Frontal cortex (tissue), 4 donors: ENCODE measurements around the gene HSPA4L. TPM values are rescaled to one million over a fixed set of nuclear protein-coding genes. Genes with fewer than 3 reads are reported as not detected.

Source experiments
- DNase-seq, 2 donors: peaks; one replicate each; pipeline ENCODE4 v3.0.0; 2012; ENCODE audit warnings: low spot score in 2 of 2
- FAIRE-seq: peaks from 2 replicates; lab custom pipeline; 2012; peaks lifted over from hg19 to GRCh38; lab: Jason Lieb, UNC
- total RNA-seq: library from RNA; depleted of rRNA; stranded (reverse); fragments of >200 nt; gene quantifications from one replicate; pipeline ENCODE4 v1.2.3, GENCODE V29; 2014
- donor health status: control.
- donor health status: control.
- donor health status: control.

The HSPA4L gene
- total RNA-seq, 1 donor from 2014 or later, result 8.2 TPM

DNA sequence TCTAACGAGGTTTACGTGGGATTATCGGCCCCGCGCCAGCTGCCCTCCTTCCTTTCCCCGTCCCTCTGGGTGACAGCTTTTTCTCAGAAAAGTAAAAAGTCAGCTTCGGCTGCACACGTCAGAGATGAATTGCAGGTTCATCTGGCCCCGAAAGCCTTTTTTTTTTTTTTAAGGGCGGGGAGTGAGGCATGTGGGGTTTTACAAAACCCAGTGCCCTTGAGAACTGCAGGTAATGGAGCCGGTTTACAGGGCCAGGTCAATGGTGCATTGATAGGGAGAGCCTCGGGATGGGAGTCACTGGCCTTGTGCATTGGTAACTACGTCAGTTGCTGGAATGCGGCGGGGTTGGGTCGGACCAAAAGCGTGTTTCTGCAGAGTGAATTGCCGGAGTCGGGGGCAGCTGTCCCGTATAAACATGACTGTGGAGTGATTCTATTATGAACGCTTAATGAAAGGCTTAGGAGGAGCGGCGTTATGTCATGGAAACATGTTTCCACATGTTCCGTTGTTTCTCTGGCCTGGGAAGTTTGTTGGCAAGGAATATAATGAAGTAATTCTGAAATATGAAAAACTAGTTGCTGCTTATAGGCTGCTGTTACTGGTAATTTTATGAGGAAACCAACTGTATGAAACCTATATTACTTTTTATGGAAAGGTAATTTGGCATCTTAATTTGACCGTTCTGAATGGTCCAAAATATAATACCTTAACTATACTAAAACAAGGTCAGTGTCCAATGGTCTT is 1.1 kb downstream of the HSPA4L start:
- no peak for FAIRE-seq
- DNase-seq, result peak; percentile 27 to 53

DNA sequence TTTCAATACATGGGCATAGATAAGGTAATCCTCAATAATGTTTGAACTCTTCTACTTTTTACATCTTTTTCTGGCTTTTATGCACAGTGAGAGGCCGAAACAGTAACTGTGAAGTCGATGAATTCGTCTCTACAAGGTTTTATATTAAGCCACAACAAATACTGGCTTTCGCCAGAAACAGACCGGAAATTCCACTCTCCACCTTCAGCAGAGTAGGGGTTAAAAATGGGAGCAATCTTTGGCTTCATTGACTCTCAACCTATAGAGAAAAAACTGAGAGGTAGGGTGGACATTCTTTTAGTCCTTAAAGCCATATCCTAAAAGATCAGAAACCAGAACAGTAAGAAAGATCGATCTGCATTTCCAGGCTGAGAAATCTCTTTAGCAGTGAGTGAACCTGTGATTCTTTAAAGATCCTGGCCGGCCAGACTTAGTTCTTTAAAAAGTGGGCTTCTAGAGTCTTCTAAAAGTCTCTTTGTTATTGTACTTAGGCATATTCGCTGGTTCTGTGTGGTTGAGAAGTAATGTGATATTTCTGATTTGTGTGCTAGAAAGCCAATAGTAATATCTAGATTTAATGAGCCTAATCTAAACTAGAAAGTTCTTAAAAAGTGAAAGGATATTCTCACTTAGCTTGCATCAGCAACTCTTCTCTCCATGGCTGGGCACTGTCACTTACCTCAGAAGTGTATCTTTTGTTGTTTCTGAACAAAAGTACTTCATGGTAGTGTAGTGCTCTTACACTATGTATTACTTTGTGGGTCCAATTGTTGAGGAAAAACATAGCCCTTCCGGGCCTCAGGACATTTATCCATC is 2.0 kb downstream of the HSPA4L start:
- no peak for DNase-seq
- no peak for FAIRE-seq

- DNase-seq, result no peak
- no peak for FAIRE-seq
Observed at GRCh38 chr4:127788517-127788916, 6.4 kb downstream of the HSPA4L start.

DNA sequence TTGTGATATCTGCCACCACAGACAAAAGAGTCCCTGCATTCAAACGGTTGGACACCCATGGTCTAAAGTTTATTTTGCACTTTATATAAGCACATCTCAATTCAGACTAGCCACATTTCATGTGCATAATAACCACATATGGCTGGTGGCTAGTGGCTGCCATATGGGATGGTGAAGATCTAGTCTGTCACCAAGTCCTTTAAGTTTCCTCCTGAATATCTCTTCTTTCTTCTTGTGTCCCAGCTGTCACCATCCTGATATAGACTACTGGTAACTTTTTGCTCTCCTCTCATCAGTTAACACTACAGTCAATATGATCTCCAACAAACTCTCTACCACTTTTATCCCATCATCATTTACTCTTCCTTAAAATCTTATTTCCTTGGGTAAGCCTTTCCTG is 9.3 kb downstream of the HSPA4L start:
- DNase-seq (no peak), FAIRE-seq (no peak)

DNA sequence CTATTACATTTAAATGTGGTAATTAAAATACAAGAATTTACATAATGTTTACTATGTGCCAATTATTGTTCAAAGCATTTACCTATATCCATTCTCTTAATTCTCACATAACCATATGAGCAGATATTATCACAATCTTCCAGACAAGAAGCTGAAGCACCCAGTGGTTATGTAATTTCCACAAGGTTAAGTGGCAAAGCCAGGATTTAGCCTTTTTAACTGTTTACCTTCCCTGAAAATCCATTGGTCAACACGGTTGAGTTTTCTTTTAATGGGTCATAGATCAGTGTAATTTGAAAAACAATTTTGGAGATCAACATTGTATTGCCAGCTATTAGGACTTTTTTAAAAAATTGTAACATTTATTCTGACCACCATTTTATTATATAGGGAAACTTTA is 11.4 kb downstream of the HSPA4L start:
- no peak for FAIRE-seq
- DNase-seq, result no peak

- FAIRE-seq, result no peak
Observed at GRCh38 chr4:127799711-127800110, 17.6 kb downstream of the HSPA4L start.

GRCh38 chr4:127809173-127809800 is 27.2 kb downstream of the HSPA4L start:
- FAIRE-seq (no peak), DNase-seq (no peak)

More at GRCh38 chr4:127799711-127800110, 17.6 kb downstream of the HSPA4L start:
- no peak for DNase-seq

DNA sequence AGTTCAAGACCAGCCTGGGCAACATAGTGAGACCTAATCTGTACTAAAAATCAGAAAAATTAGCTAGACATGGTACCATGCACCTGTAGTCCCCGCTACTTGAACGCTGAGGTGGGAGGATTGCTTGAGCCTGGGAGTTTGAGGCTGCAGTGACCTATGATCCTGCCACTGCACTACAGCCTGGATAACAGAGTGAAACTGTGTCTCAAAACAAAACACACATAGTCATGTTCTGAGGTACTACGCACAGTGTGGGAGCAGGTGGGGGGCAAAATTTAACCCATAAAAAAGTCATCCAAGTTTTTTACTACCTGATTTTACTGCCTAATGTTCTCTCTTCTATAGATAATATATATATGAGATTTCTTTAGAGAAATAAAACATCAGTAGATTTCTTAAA is 28.4 kb downstream of the HSPA4L start:
- FAIRE-seq (no peak), DNase-seq (no peak)

DNA sequence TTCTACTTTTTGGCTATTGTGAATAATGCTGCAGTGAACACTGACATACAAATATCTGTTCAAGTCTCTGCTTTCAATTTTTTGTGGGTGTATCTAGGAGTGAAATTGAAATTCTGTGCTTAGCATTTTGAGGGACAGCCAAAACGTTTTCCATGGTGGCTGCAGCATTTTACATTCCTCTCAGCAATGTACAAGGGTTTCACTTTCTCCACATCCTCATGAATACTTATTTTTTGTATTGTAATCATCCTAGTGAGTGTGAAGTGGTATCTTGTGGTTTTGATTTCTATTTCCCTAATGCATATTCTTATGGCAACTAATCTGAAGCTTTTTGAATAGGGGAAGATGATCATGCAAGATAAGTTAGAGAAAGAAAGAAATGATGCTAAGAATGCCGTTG is 40.3 kb downstream of the HSPA4L start:
- DNase-seq (no peak), FAIRE-seq (no peak)

DNA sequence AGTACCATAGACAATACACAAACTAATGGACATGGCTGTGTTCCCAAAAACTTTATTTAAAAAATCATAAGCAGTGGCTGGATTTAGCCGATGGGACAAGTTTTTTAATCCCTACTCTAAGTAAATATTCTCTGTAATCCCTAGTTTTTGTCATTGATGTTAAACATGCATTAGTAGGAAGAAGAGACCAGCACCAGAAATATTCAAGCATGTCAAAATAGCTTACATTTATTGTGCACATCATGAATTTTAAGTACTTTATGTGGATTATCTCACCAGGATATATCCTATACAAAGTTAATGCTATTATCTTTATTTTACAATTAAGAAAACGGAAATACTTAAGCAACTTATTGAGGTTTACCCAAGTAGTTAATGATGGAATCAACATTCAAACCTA is 46.0 kb downstream of the HSPA4L start:
- no peak for FAIRE-seq
- DNase-seq, result no peak

DNA sequence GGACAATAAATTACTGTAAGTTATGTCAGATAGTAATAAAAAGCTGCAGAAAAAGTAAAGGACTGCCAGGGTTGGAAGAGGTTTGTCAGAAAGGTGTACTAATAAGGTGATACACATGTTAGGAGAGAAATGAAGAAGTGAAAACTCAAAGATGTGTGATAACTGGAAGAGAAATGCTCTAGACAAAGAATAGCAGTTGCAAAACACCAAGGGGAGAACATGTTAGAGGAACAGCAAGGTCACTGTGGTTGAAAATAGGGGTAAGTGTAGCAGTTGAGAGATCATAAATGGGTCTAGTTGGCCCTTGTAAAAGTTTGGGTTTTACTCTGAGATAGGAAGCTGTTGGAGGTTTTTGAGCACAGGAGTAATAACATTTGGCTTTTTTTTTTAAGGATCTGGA is 46.9 kb downstream of the HSPA4L start:
- FAIRE-seq, result no peak

GRCh38 chr4:127832585-127832984 is 50.5 kb downstream of the HSPA4L start:
- DNase-seq (no peak), FAIRE-seq (no peak)

More for the DNA sequence above, 46.9 kb downstream of the HSPA4L start:
- DNase-seq, result no peak

DNA sequence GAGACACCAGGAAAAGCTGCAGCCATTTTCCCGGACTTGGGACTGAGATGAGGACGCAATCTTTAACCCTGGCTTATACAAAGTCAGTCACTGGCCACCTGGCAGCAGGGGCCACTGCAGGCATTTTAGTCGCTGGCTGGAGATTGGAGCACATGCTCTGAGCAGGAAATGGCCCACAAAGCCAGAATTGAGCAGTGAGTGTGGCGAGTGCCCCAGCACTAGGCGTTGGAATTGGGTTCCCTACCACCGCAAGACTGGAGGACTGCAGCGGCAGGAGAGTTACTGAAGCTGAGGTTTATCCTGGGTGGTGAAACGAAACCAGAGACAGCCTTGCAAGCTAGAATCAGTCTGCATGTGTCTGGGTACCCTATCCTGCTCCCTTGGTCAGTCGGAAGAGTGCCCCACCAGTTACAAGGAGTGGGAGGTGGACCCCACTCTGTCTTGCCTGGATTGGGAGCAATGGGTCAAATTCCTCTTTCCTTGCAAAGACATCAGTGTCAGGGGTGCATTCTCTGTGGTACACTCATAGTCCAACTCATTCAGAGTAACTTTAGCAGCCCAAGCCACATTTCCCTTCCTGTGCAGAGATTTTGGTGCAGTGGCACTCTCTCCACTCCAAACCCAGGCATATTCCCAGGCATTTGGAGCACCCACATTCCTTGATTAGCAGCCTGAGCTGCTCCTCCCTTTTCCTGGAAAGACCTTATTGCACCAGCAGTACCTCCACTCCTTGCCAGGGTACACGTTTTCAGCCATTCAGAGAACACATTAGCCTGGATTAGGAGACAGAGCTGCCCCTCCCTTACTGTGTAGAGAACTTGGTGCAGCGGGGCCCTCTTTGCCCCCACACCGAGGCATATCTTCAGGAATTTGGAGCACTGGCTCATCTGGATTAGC is 61.8 kb downstream of the HSPA4L start:
- FAIRE-seq (no peak), DNase-seq (no peak)

DNA sequence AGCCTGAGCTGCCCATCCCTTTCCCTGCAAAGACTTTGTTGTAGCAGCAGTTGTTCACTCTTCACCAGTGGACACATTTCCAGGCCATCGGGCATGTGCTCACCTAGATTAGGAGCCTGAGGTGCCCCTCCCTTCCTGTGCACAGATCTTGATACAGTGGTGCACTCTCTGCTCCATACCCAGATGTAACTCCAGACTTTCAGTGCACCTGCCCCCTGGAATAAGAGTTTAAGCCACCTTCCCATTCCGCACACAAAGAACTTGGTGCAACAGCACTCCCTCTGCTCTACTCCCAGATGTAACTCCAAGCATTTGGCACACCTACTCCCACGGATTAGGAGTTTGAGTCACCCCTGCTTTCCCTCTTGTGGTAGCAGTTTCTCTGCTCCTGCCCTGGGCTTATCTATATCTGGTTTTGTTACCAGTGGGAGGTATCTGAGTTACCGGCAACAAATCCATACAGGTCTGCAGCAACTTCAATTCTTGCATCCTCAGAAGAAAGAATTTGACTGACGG is 62.5 kb downstream of the HSPA4L start:
- no peak for FAIRE-seq

DNA sequence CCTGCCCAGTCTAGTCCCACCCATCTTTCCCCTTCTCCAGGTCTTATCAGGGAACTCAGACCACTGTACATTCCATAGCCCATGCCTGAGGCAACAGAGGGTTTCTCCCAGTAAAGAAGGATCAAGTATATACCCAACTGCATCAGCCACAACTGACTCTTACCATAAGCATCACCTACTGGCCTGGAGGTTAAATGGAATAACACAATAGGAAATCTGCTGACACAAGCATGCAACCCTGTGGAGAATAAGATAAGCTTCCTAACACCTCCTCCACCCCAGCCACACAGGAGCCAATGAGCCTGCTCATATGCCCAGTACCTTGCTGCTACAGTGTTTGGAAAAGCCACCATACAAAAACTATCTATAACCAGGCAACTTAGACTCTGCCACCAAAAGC is 63.9 kb downstream of the HSPA4L start:
- no peak for DNase-seq
- FAIRE-seq, result no peak

More for the DNA sequence above, 62.5 kb downstream of the HSPA4L start:
- DNase-seq, result no peak

- no peak for FAIRE-seq
- DNase-seq, result no peak
Observed at GRCh38 chr4:127846765-127847164, 64.6 kb downstream of the HSPA4L start.

DNA sequence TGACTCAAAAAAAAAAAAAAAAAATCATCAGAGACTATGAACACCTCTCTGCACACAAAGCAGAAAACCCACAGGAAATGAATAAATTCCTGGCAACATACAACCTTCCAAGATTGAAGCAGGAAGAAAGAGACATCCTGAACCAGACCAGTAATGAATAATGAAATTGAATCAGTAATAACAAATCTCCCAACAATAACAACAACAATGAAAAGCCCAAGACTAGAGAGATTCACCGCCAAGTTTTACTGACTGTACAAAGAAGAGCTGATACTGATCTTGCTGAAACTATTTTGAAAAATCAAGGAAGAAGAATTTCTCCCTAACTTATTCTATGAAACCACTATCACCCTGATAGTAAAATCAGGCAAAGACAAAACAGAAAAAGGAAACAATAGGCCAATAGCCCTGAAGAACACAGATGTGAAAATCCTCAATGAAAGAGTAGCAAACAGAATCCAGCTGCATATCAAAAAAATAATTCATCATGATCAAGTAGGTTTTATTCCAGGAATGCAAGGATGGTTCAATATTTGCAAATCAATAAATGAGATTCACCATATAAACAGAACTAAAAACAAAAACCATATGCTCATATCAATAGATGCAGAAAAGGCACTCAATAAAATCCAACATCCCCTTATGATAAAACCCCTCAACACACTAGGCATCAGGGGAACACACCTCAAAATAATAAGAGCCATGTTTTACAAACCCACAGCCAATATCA is 67.5 kb downstream of the HSPA4L start:
- FAIRE-seq (no peak), DNase-seq (no peak)

DNA sequence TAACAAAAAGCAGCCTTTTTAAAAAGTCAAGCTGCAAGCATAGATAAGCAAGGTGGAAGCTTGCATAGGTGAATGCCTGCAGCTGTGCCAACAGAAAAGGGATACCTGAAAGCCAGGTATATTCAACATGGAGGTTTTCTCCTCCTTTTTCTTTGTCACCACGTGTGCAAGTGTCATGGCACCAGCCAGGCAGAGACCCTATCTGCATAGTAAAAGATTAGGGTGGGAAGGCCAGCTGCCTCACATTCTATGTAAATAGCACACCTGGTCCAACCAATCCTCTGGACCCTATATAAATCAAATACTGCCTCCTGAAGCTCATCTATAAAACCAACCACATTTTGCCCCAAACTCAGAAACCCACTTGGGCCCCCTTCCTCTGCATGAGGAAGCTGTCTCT is 70.5 kb downstream of the HSPA4L start:
- FAIRE-seq (no peak), DNase-seq (no peak)
